IMR-90 (cell line): ENCODE data around the gene NXPE3. TPM values are rescaled to one million over a fixed set of nuclear protein-coding genes. Genes with fewer than 3 reads are reported as not detected.
A peak's percentile ranks its signal among the peaks of the same experiment; 100 is the strongest.

Experiments
- ATAC-seq: fragments of 200-7000 bp; cut with Tn5 transposase; 2 replicates; pipeline ENCODE4 v1.9.1; 2020; ENCODE audit warnings: low read depth, mild to moderate bottlenecking, moderate library complexity
- BruUV-seq: library from RNA; stranded (reverse); fragments of 400-500 nt; replicated peaks from 2 replicates; lab custom pipeline; 2021; lab: Mats Ljungman, UMichigan
- CTCF ChIA-PET: fragments of 300-600 bp; formaldehyde crosslinking; extraction: SDS; loops from one replicate; lab custom pipeline; 2021; ENCODE audit warnings: antibody characterized with exemption; lab: Yijun Ruan, JAX
- POLR2A ChIA-PET: fragments of 300-600 bp; sonication (Branson Sonifier 250); formaldehyde crosslinking; loops from one replicate; lab custom pipeline; 2022; ENCODE audit warnings: antibody characterized with exemption; ENCODE audit not compliant: unreplicated experiment; lab: Charles Lee
- DNase-seq: peaks from one replicate; pipeline ENCODE4 v3.0.0; 2013
- H2AFZ ChIP-seq: replicated peaks from 2 replicates; pipeline ENCODE3; 2013; ENCODE audit warnings: low read length, mild to moderate bottlenecking; ENCODE audit not compliant: poor library complexity
- H2AK5ac ChIP-seq: 2 replicates; pipeline ENCODE4 v1.6.1; 2013; ENCODE audit warnings: low read depth, low read length, inconsistent platforms
- H2AK9ac ChIP-seq: replicated peaks from 2 replicates; pipeline ENCODE3; 2013; ENCODE audit warnings: mild to moderate bottlenecking, low read depth, low read length, moderate library complexity; ENCODE audit not compliant: poor library complexity
- H2BK120ac ChIP-seq: 2 replicates; pipeline ENCODE4 v1.6.1; 2013; ENCODE audit warnings: low read depth, low read length, inconsistent platforms
- H2BK15ac ChIP-seq: 3 replicates; pipeline ENCODE4 v1.6.1; 2013; ENCODE audit warnings: low read depth, low read length, inconsistent platforms
- H2BK20ac ChIP-seq: 2 replicates; pipeline ENCODE4 v1.6.1; 2013; ENCODE audit warnings: low read depth, mild to moderate bottlenecking, inconsistent platforms, low read length, moderate library complexity
- H2BK5ac ChIP-seq: 2 replicates; pipeline ENCODE4 v1.6.1; 2013; ENCODE audit warnings: mild to moderate bottlenecking, low read depth, low read length, inconsistent platforms; ENCODE audit not compliant: poor library complexity, severe bottlenecking
- H3K14ac ChIP-seq: replicated peaks from 2 replicates; pipeline ENCODE4 v1.6.1; 2013; ENCODE audit warnings: low read depth, low read length, inconsistent platforms
- H3K18ac ChIP-seq: 2 replicates; pipeline ENCODE4 v1.6.1; 2013; ENCODE audit warnings: low read depth, low read length, control low read depth
- H3K23ac ChIP-seq: 2 replicates; pipeline ENCODE4 v1.6.1; 2013; ENCODE audit warnings: low read depth, low read length, inconsistent platforms
- H3K27ac ChIP-seq: 2 replicates; pipeline ENCODE4 v1.5.1; 2013; ENCODE audit warnings: mild to moderate bottlenecking, control low read depth, low read length; ENCODE audit not compliant: insufficient read depth
- H3K27me3 ChIP-seq: 2 replicates; pipeline ENCODE4 v1.6.1; 2013; ENCODE audit warnings: low read length; ENCODE audit not compliant: control insufficient read depth, insufficient read depth
- H3K36me3 ChIP-seq: 2 replicates; pipeline ENCODE4 v1.6.1; 2013; ENCODE audit warnings: low read length, mixed read lengths; ENCODE audit not compliant: control insufficient read depth, insufficient read depth
- H3K4ac ChIP-seq: 2 replicates; pipeline ENCODE4 v1.6.1; 2013; ENCODE audit warnings: low read depth, low read length, inconsistent platforms
- H3K4me1 ChIP-seq: 2 replicates; pipeline ENCODE4 v1.6.1; 2013; ENCODE audit warnings: low read length, mixed read lengths; ENCODE audit not compliant: control insufficient read depth, insufficient read depth
- H3K4me2 ChIP-seq: 2 replicates; pipeline ENCODE4 v1.6.1; 2013; ENCODE audit warnings: low read depth, mild to moderate bottlenecking, control low read depth, low read length, moderate library complexity
- H3K4me3 ChIP-seq: 2 replicates; pipeline ENCODE4 v1.5.1; 2013; ENCODE audit warnings: low read depth, mild to moderate bottlenecking, control low read depth, low read length, moderate library complexity; ENCODE audit not compliant: insufficient read depth
- H3K56ac ChIP-seq: 2 replicates; pipeline ENCODE4 v1.6.1; 2013; ENCODE audit warnings: low read length, inconsistent platforms; ENCODE audit not compliant: insufficient read depth; ENCODE audit errors: extremely low read depth
- H3K79me1 ChIP-seq, 2 experiments: 2 replicates each; pipeline ENCODE4 v1.6.1; 2013; ENCODE audit warnings: low read length in 2 of 2, inconsistent platforms in 1 of 2, low read depth in 1 of 2
- H3K9ac ChIP-seq: 2 replicates; pipeline ENCODE4 v1.6.1; 2013; ENCODE audit warnings: low read depth, low read length, control low read depth
- H3K9me1 ChIP-seq: 2 replicates; pipeline ENCODE4 v1.6.1; 2013; ENCODE audit warnings: low read length, inconsistent platforms; ENCODE audit not compliant: insufficient read depth
- H3K9me3 ChIP-seq: 2 replicates; pipeline ENCODE4 v1.6.1; 2013; ENCODE audit warnings: low read length; ENCODE audit not compliant: control insufficient read depth, insufficient read depth
- H4K20me1 ChIP-seq: 2 replicates; pipeline ENCODE4 v1.6.1; 2013; ENCODE audit warnings: low read length, inconsistent platforms; ENCODE audit not compliant: insufficient read depth
- H4K5ac ChIP-seq: 2 replicates; pipeline ENCODE4 v1.6.1; 2013; ENCODE audit warnings: mild to moderate bottlenecking, low read depth, low read length, control low read depth
- H4K8ac ChIP-seq, 2 experiments: 2 replicates each; pipeline ENCODE4 v1.6.1; 2013; ENCODE audit warnings: low read depth in 2 of 2, low read length in 2 of 2, control low read depth in 1 of 2, inconsistent platforms in 1 of 2
- H4K91ac ChIP-seq: 2 replicates; pipeline ENCODE4 v1.6.1; 2013; ENCODE audit warnings: low read depth, low read length, inconsistent platforms; ENCODE audit not compliant: insufficient read depth
- CHD1 ChIP-seq: IDR thresholded peaks from 2 replicates; pipeline ENCODE4 v1.6.1; 2012; ENCODE audit warnings: low read depth, low read length, improper control_type of control experiment
- FOS ChIP-seq: fragments of 150-350 bp; IDR thresholded peaks from 2 replicates; pipeline ENCODE4 v1.6.1; 2016; ENCODE audit warnings: low read depth, low read length
- NFE2L2 ChIP-seq: fragments of 150-350 bp; IDR thresholded peaks from 2 replicates; pipeline ENCODE4 v1.6.1; 2016; ENCODE audit warnings: low read depth, mild to moderate bottlenecking, low read length
- POLR2A ChIP-seq: IDR thresholded peaks from 2 replicates; pipeline ENCODE4 v1.6.1; 2012; ENCODE audit warnings: mild to moderate bottlenecking, low read depth, low read length
- RAD21 ChIP-seq: IDR thresholded peaks from 2 replicates; pipeline ENCODE4 v1.6.1; 2012; ENCODE audit warnings: low read length, improper control_type of control experiment
- RCOR1 ChIP-seq: IDR thresholded peaks from 2 replicates; pipeline ENCODE4 v1.6.1; 2012; ENCODE audit warnings: mild to moderate bottlenecking, low read length, improper control_type of control experiment; ENCODE audit not compliant: insufficient replicate concordance
- RFX5 ChIP-seq: IDR thresholded peaks from 2 replicates; pipeline ENCODE4 v1.8.0; 2012; ENCODE audit warnings: low read depth, mild to moderate bottlenecking, low read length, moderate library complexity
- WGBS, 2 experiments: methylation state at CpG; one replicate each; pipeline versions ENCODE4 v1.1.5 to v1.1.7; 2013; ENCODE audit warnings: missing lambda C conversion rate in 2 of 2; ENCODE audit not compliant: insufficient read length in 1 of 2; ENCODE audit errors: extremely low coverage in 2 of 2; 5-methylcytosine and 5-hydroxymethylcytosine counted together
- dilution Hi-C: fragments of 300-500 bp; cut with HindIII; formaldehyde crosslinking; loops from one replicate; pipeline ENCODE4 v1.14.3; 2018; ENCODE audit warnings: low sequenced_read_pairs; ENCODE audit not compliant: unreplicated experiment
- in situ Hi-C: fragments of 300-500 bp; cut with MboI; formaldehyde crosslinking; loops from 3 replicates; pipeline ENCODE4 v1.14.3; 2019; ENCODE audit warnings: low sequenced_read_pairs, inconsistent platforms, mixed read lengths
- intact Hi-C: fragments of 100-400 bp; cut with micrococcal nuclease; formaldehyde crosslinking; loops from 2 replicates; pipeline ENCODE4 v1.10.0; 2022
- polyA plus RNA-seq, 3 experiments: library from polyadenylated mRNA; depleted of rRNA; stranded (reverse); fragments of >200 nt; gene quantifications; 2 replicates each; pipeline ENCODE4 v1.2.3, GENCODE V29; 2012; ENCODE audit warnings: low replicate concordance in 1 of 3
- total RNA-seq: library from RNA; depleted of rRNA; stranded (reverse); fragments of >200 nt; gene quantifications from 2 replicates; pipeline ENCODE4 v1.2.3, GENCODE V29; 2012
- TF ChIP-seq, protein P1 (sequence below): fragments of 150-350 bp; IDR thresholded peaks from 2 replicates; pipeline ENCODE4 v1.6.1; 2016; ENCODE audit warnings: low read depth, mild to moderate bottlenecking, low read length, moderate library complexity, borderline replicate concordance
- TF ChIP-seq, protein P2 (sequence below): conservative IDR thresholded peaks from 2 replicates; pipeline ENCODE4 v1.5.1; 2012; ENCODE audit warnings: mild to moderate bottlenecking, low read depth, low read length, improper control_type of control experiment

The NXPE3 gene
- total and polyA plus RNA-seq, 2 of the 4 experiments (the other 2 are of a cell fraction): 20.0 to 23.8 TPM

DNA sequence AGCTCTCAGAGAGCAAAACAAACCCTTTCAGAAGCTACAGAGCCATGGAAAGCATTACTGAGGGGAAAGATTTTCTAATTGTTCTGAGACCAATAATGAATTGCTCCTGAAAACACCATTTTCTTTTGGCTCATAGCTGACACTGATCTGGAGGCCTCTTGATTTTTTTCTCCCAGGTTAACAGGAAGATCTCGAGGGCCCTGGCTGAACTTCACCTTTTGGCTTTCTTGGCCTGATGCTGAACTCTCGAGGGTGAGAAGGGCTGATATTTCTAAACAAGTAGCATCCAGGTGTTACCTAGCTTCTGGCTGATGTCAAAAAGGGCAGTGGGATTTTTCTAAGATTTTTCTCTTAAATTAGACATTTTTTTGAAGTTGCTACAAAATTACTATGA is 50.4 kb downstream of the NXPE3 start:
- no TSS peak for BruUV-seq
- Histone ChIP-seq H2AK9ac (no peak overlapping the region), H3K4me2 (peak overlapping the region; percentile 79), H3K4ac (peak overlapping the region; percentile 63; the same call in 1 of the 2 replicates), H3K18ac (no peak overlapping the region), H4K91ac (no peak overlapping the region), H2AK5ac (peak overlapping the region; percentile 38; the same call in 1 of the 2 replicates), H3K14ac (peak overlapping the region; percentile 77), H3K27me3 (no peaks in the 10 kb centered on the region), H3K9me3 (no peaks in the 10 kb centered on the region), H2BK120ac (peak overlapping the region; percentile 28), H4K20me1 (no peaks in the 10 kb centered on the region), H2BK5ac (peak overlapping the region; percentile 19), H3K56ac (no peak overlapping the region; the same call in 1 of the 2 replicates), H3K27ac (peak overlapping the region; percentile 0; the same call in 1 of the 2 replicates), H3K79me1 (peaks cover 10 to 30% of the 10 kb centered on the region in 2 experiments; a peak in 3 of 4 replicates), H3K36me3 (no peaks in the 10 kb centered on the region), H3K4me3 (no peak overlapping the region), H3K4me1 (peaks cover 4% of the 10 kb centered on the region; the same call in 1 of the 2 replicates), H3K23ac (peak overlapping the region; percentile 97), H4K5ac (no peak overlapping the region), H3K9ac (peak overlapping the region; percentile 33; the same call in 1 of the 2 replicates), H2BK15ac (peak overlapping the region; percentile 45; the same call in 1 of the 3 replicates), H2BK20ac (0 out of 2 replicates have a peak overlapping the region, but pooled peaks have one; percentile 2), H4K8ac (peak overlapping the region in 1 of 2 experiments; percentile 80; a peak in 2 of 4 replicates), H3K9me1 (no peaks in the 10 kb centered on the region), H2AFZ (peak overlapping the region; percentile 88)
- ChIA-PET CTCF (interaction anchor here (0.8 to 0.9 kb wide), 2 partner anchors 26 to 400 kb away, joined by 3 read pairs; no protein-coding TSS in a partner anchor), POLR2A (interaction anchor here (0.6 kb wide), 1 partner anchor 694 kb away, joined by 5 read pairs; no protein-coding TSS in a partner anchor)
- no CpG with 5 or more reads among the region's 2 CpGs for WGBS, 2 experiments
- DNase-seq (no peak), ATAC-seq (no peak)
- dilution Hi-C loops (no loop called here), in situ Hi-C loops (no loop called here), intact Hi-C loops (no loop called here)
- TF ChIP-seq POLR2A (no peak), NFE2L2 (no peak), RCOR1 (no peak), CHD1 (no peak), RFX5 (no peak), RAD21 (no peak), FOS (no peak)
- TF ChIP-seq, protein P1, sequence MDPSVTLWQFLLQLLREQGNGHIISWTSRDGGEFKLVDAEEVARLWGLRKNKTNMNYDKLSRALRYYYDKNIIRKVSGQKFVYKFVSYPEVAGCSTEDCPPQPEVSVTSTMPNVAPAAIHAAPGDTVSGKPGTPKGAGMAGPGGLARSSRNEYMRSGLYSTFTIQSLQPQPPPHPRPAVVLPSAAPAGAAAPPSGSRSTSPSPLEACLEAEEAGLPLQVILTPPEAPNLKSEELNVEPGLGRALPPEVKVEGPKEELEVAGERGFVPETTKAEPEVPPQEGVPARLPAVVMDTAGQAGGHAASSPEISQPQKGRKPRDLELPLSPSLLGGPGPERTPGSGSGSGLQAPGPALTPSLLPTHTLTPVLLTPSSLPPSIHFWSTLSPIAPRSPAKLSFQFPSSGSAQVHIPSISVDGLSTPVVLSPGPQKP: no peak
- TF ChIP-seq, protein P2, sequence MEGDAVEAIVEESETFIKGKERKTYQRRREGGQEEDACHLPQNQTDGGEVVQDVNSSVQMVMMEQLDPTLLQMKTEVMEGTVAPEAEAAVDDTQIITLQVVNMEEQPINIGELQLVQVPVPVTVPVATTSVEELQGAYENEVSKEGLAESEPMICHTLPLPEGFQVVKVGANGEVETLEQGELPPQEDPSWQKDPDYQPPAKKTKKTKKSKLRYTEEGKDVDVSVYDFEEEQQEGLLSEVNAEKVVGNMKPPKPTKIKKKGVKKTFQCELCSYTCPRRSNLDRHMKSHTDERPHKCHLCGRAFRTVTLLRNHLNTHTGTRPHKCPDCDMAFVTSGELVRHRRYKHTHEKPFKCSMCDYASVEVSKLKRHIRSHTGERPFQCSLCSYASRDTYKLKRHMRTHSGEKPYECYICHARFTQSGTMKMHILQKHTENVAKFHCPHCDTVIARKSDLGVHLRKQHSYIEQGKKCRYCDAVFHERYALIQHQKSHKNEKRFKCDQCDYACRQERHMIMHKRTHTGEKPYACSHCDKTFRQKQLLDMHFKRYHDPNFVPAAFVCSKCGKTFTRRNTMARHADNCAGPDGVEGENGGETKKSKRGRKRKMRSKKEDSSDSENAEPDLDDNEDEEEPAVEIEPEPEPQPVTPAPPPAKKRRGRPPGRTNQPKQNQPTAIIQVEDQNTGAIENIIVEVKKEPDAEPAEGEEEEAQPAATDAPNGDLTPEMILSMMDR: no peak
